ENCODE measurements around the gene AGPAT1.
A peak's percentile ranks its signal among the peaks of the same experiment; 100 is the strongest.

AGPAT1 gene

GRCh38 chr6:32171234-32171633 is 4.7 kb downstream of the AGPAT1 start:
- no peak overlapping the region for H3K27ac ChIP-seq
- peaks cover 45% of the 10 kb centered on the region for H3K36me3 ChIP-seq (ENCODE audit: insufficient read depth, low read length)
- no peak overlapping the region for H3K9ac ChIP-seq (ENCODE audit: insufficient read length)
- DNase-seq (ENCODE audit: low read depth, low spot score), result no peak
- no peaks in the 10 kb centered on the region for H3K9me3 ChIP-seq (ENCODE audit: low read depth, low read length)
- H3K4me3 ChIP-seq, result no peak overlapping the region
- TF ChIP-seq EZH2 (IDR thresholded peaks at IDR 0.05) (no peak), POLR2AphosphoS5 (IDR thresholded peaks at IDR 0.05; ENCODE audit: borderline replicate concordance, low read depth, low read length) (no peak), FOXP2 (optimal IDR thresholded peaks at IDR 0.05; ENCODE audit: control extremely low read depth, extremely low read length, insufficient read depth) (no peak)

GRCh38 chr6:32170294-32170693 is 5.6 kb downstream of the AGPAT1 start:
- H3K27ac ChIP-seq, result no peak overlapping the region
- no peak for TF ChIP-seq EZH2 (IDR thresholded peaks at IDR 0.05)
- no peak for TF ChIP-seq FOXP2 (optimal IDR thresholded peaks at IDR 0.05; ENCODE audit: control extremely low read depth, extremely low read length, insufficient read depth)
- TF ChIP-seq POLR2AphosphoS5 (IDR thresholded peaks at IDR 0.05; ENCODE audit: borderline replicate concordance, low read depth, low read length), result no peak
- H3K9ac ChIP-seq (ENCODE audit: insufficient read length), result no peak overlapping the region
- H3K9me3 ChIP-seq (ENCODE audit: low read depth, low read length), result no peaks in the 10 kb centered on the region
- DNase-seq (ENCODE audit: low read depth, low spot score), result no peak
- peaks cover 45% of the 10 kb centered on the region for H3K36me3 ChIP-seq (ENCODE audit: insufficient read depth, low read length)
- no peak overlapping the region for H3K4me3 ChIP-seq

GRCh38 chr6:32168807-32169591 is 6.9 kb downstream of the AGPAT1 start:
- H3K9ac ChIP-seq (ENCODE audit: insufficient read length), result no peak overlapping the region
- TF ChIP-seq POLR2AphosphoS5 (IDR thresholded peaks at IDR 0.05; ENCODE audit: borderline replicate concordance, low read depth, low read length) (peak; percentile 15; the same call in 1 of the 2 replicates), EZH2 (IDR thresholded peaks at IDR 0.05) (no peak)
- H3K9me3 ChIP-seq (ENCODE audit: low read depth, low read length), result no peaks in the 10 kb centered on the region
- no peak overlapping the region for H3K27ac ChIP-seq
- H3K36me3 ChIP-seq (ENCODE audit: insufficient read depth, low read length), result peaks cover 45% of the 10 kb centered on the region
- DNase-seq (ENCODE audit: low read depth, low spot score), result no peak
- H3K4me3 ChIP-seq, result no peak overlapping the region

- TF ChIP-seq FOXP2 (optimal IDR thresholded peaks at IDR 0.05; ENCODE audit: control extremely low read depth, extremely low read length, insufficient read depth), result no peak
- Histone ChIP-seq H3K9me3 (ENCODE audit: low read depth, low read length) (no peaks in the 10 kb centered on the region), H3K27ac (0 out of 2 replicates have a peak overlapping the region, but pooled peaks have one; percentile 22), H3K4me3 (no peak overlapping the region), H3K36me3 (ENCODE audit: insufficient read depth, low read length) (peaks cover 45% of the 10 kb centered on the region), H3K9ac (ENCODE audit: insufficient read length) (no peak overlapping the region)
- no peak for DNase-seq (ENCODE audit: low read depth, low spot score)
These were observed 7.5 kb downstream of the AGPAT1 start for GRCh38 chr6:32168350-32168749.

- H3K27ac ChIP-seq, result peak overlapping the region; percentile 22; the same call in 1 of the 2 replicates
- peaks cover 47% of the 10 kb centered on the region for H3K36me3 ChIP-seq (ENCODE audit: insufficient read depth, low read length)
- DNase-seq (ENCODE audit: low read depth, low spot score), result no peak
These were observed 8.1 kb downstream of the AGPAT1 start for GRCh38 chr6:32167761-32168262.

GRCh38 chr6:32167154-32167760 is 8.6 kb downstream of the AGPAT1 start:
- H3K4me3 ChIP-seq, result no peak overlapping the region
- no peak overlapping the region for H3K27ac ChIP-seq
- no peak for DNase-seq (ENCODE audit: low read depth, low spot score)
- H3K9me3 ChIP-seq (ENCODE audit: low read depth, low read length), result no peaks in the 10 kb centered on the region
- no peak overlapping the region for H3K9ac ChIP-seq (ENCODE audit: insufficient read length)
- TF ChIP-seq EZH2 (IDR thresholded peaks at IDR 0.05) (no peak), FOXP2 (optimal IDR thresholded peaks at IDR 0.05; ENCODE audit: control extremely low read depth, extremely low read length, insufficient read depth) (no peak), POLR2AphosphoS5 (IDR thresholded peaks at IDR 0.05; ENCODE audit: borderline replicate concordance, low read depth, low read length) (no peak)
- peaks cover 48% of the 10 kb centered on the region for H3K36me3 ChIP-seq (ENCODE audit: insufficient read depth, low read length)

More at GRCh38 chr6:32167761-32168262, 8.1 kb downstream of the AGPAT1 start:
- no peak overlapping the region for H3K4me3 ChIP-seq
- no peaks in the 10 kb centered on the region for H3K9me3 ChIP-seq (ENCODE audit: low read depth, low read length)
- no peak overlapping the region for H3K9ac ChIP-seq (ENCODE audit: insufficient read length)
- no peak for TF ChIP-seq EZH2 (IDR thresholded peaks at IDR 0.05)
- no peak for TF ChIP-seq POLR2AphosphoS5 (IDR thresholded peaks at IDR 0.05; ENCODE audit: borderline replicate concordance, low read depth, low read length)
- no peak for TF ChIP-seq FOXP2 (optimal IDR thresholded peaks at IDR 0.05; ENCODE audit: control extremely low read depth, extremely low read length, insufficient read depth)

GRCh38 chr6:32166411-32167061 is 9.3 kb downstream of the AGPAT1 start:
- Histone ChIP-seq H3K9me3 (ENCODE audit: low read depth, low read length) (no peaks in the 10 kb centered on the region), H3K27ac (no peak overlapping the region), H3K4me3 (no peak overlapping the region), H3K36me3 (ENCODE audit: insufficient read depth, low read length) (peaks cover 47% of the 10 kb centered on the region), H3K9ac (ENCODE audit: insufficient read length) (no peak overlapping the region)
- no peak for DNase-seq (ENCODE audit: low read depth, low spot score)
- TF ChIP-seq EZH2 (IDR thresholded peaks at IDR 0.05), result no peak
- TF ChIP-seq POLR2AphosphoS5 (IDR thresholded peaks at IDR 0.05; ENCODE audit: borderline replicate concordance, low read depth, low read length), result peak; percentile 1; the same call in 1 of the 2 replicates
- TF ChIP-seq FOXP2 (optimal IDR thresholded peaks at IDR 0.05; ENCODE audit: control extremely low read depth, extremely low read length, insufficient read depth), result no peak

- no peak for TF ChIP-seq FOXP2 (optimal IDR thresholded peaks at IDR 0.05; ENCODE audit: control extremely low read depth, extremely low read length, insufficient read depth)
- no peak for TF ChIP-seq EZH2 (IDR thresholded peaks at IDR 0.05)
- TF ChIP-seq POLR2AphosphoS5 (IDR thresholded peaks at IDR 0.05; ENCODE audit: borderline replicate concordance, low read depth, low read length), result no peak
- Histone ChIP-seq H3K36me3 (ENCODE audit: insufficient read depth, low read length) (peaks cover 26% of the 10 kb centered on the region; the same call in 1 of the 2 replicates), H3K9ac (ENCODE audit: insufficient read length) (peak within 1 kb of the TSS; percentile 20)
These were observed 11.6 kb downstream of the AGPAT1 start, which contains the start of gene EGFL8 for GRCh38 chr6:32164295-32164694. EGFL8 (plus strand) TSS chr6:32164595; CDS start chr6:32166166, 1,571 bp downstream.

More at GRCh38 chr6:32164295-32164694, 11.6 kb downstream of the AGPAT1 start, which contains the start of gene EGFL8:
- H3K9me3 ChIP-seq (ENCODE audit: low read depth, low read length), result no peaks in the 10 kb centered on the region
- H3K4me3 ChIP-seq, result no peak within 1 kb of the TSS
- H3K27ac ChIP-seq, result no peak within 1 kb of the TSS
- no peak for DNase-seq (ENCODE audit: low read depth, low spot score)
